Testis (tissue), 3 donors: ENCODE measurements around the gene HSPA12A. TPM values are rescaled to one million over a fixed set of nuclear protein-coding genes. Genes with fewer than 3 reads are reported as not detected.

Source experiments
- DNase-seq: peaks from one replicate; pipeline ENCODE4 v3.0.0-alpha.2; 2019
- H3K27ac ChIP-seq, 2 donors: fragments of 200-600 bp; sonication (generic); one replicate each; pipeline ENCODE4 v1.5.1; 2019
- H3K27me3 ChIP-seq: fragments of 200-600 bp; sonication (generic); one replicate; pipeline ENCODE4 v1.5.1; 2019
- H3K36me3 ChIP-seq: fragments of 200-600 bp; sonication (generic); one replicate; pipeline ENCODE4 v1.5.1; 2017; ENCODE audit warnings: low read depth; ENCODE audit errors: missing control alignments
- H3K4me1 ChIP-seq: fragments of 200-600 bp; sonication (generic); one replicate; pipeline ENCODE4 v1.5.1; 2019
- H3K4me3 ChIP-seq, 2 donors: fragments of 200-600 bp; sonication (generic); one replicate each; pipeline ENCODE4 v1.5.1; 2017 to 2019
- H3K9me3 ChIP-seq: fragments of 200-600 bp; sonication (generic); one replicate; pipeline ENCODE4 v1.5.1; 2017
- POLR2A ChIP-seq: fragments of 450-650 bp; IDR thresholded peaks from one replicate; pipeline ENCODE4 v1.6.1; 2017; ENCODE audit warnings: antibody characterized with exemption, mild to moderate bottlenecking, moderate library complexity
- WGBS, 2 donors: methylation state at CpG; one replicate each; pipeline ENCODE4 v1.1.5; 2018; 5-methylcytosine and 5-hydroxymethylcytosine counted together
- intact Hi-C: fragments of 100-400 bp; cut with DNase I; formaldehyde crosslinking; loops from one replicate; pipeline ENCODE4 v1.15.1; 2023; ENCODE audit warnings: low total_unique reads
- polyA plus RNA-seq: library from polyadenylated mRNA; stranded (reverse); fragments of 350-450 nt; fragmentation: Illumina TruSeq; extraction: RNeasy Lipid Tissue Mini Kit (QIAGEN cat#74804); gene quantifications from one replicate; pipeline ENCODE4 v1.2.3, GENCODE V29; 2014; ENCODE audit warnings: low read depth, low replicate concordance; ENCODE audit not compliant: insufficient read depth
- total RNA-seq, 2 donors: library from RNA; depleted of rRNA; stranded (reverse); fragments of >200 nt; gene quantifications; one replicate each; pipeline ENCODE4 v1.2.3, GENCODE V29; 2016
- TF ChIP-seq, protein P1 (sequence below), 3 experiments: fragments of 450-650 bp in 2 of 3; fragments of 200-600 bp in 1 of 3; sonication (generic) in 1 of 3; IDR thresholded peaks; one replicate each; pipeline ENCODE4 v1.5.1; 2016 to 2019; ENCODE audit warnings: antibody characterized with exemption in 3 of 3, mild to moderate bottlenecking in 2 of 3, moderate library complexity in 1 of 3

HSPA12A gene
- total and polyA plus RNA-seq, 3 donors from 2014 or later, result 20.9 to 34.6 (median 28.4) TPM

- H3K27me3 ChIP-seq, result no peaks in the 10 kb centered on the region
- H3K27ac ChIP-seq, result no peak overlapping the region
- H3K9me3 ChIP-seq, result no peaks in the 10 kb centered on the region
- DNase-seq, result no peak
- intact Hi-C loops, result no loop called here
- H3K4me3 ChIP-seq, result no peak overlapping the region
- TF ChIP-seq POLR2A, result no peak
- TF ChIP-seq, protein P1, sequence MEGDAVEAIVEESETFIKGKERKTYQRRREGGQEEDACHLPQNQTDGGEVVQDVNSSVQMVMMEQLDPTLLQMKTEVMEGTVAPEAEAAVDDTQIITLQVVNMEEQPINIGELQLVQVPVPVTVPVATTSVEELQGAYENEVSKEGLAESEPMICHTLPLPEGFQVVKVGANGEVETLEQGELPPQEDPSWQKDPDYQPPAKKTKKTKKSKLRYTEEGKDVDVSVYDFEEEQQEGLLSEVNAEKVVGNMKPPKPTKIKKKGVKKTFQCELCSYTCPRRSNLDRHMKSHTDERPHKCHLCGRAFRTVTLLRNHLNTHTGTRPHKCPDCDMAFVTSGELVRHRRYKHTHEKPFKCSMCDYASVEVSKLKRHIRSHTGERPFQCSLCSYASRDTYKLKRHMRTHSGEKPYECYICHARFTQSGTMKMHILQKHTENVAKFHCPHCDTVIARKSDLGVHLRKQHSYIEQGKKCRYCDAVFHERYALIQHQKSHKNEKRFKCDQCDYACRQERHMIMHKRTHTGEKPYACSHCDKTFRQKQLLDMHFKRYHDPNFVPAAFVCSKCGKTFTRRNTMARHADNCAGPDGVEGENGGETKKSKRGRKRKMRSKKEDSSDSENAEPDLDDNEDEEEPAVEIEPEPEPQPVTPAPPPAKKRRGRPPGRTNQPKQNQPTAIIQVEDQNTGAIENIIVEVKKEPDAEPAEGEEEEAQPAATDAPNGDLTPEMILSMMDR (IDR thresholded peaks at IDR 0.05), result no peak
- no peaks in the 10 kb centered on the region for H3K36me3 ChIP-seq
- 90 to 94% methylated on average over 7 of the region's 7 CpGs for WGBS, 2 donors
- no peaks in the 10 kb centered on the region for H3K4me1 ChIP-seq
Observed at GRCh38 chr10:116625845-116626244, 116.5 kb downstream of the HSPA12A start.

GRCh38 chr10:116621934-116622655, 120.3 kb downstream of the HSPA12A start:
- Histone ChIP-seq H3K9me3 (no peaks in the 10 kb centered on the region), H3K4me3 (no peak overlapping the region), H3K4me1 (no peaks in the 10 kb centered on the region), H3K27me3 (no peaks in the 10 kb centered on the region), H3K27ac (no peak overlapping the region), H3K36me3 (no peaks in the 10 kb centered on the region)
- intact Hi-C loops, result no loop called here
- no peak for DNase-seq
- 89 to 91% methylated on average over 11 of the region's 11 CpGs for WGBS, 2 donors
- TF ChIP-seq, protein P1 (IDR thresholded peaks at IDR 0.05), result no peak
- TF ChIP-seq POLR2A, result no peak

DNA sequence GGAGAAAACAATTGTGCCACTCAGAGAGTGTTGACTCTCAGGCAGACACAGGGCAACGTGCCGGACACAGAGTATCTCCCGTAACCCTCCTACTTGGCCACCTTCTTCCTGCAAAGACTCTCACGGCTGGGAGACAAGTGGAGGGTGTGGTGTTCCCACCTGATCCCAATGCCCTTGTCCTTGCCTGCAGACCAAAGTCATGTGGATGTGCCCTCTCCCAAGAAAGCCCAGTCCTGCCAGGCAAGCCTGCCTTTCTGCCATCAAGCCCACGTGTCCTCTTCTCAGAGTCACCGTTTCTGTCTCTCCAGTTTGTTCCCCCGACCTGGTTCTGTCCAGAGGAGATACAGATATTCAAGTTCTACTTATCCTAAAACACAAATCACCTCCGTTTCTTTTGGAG, 120.9 kb downstream of the HSPA12A start:
- Histone ChIP-seq H3K4me3 (no peak overlapping the region), H3K27me3 (no peaks in the 10 kb centered on the region), H3K27ac (no peak overlapping the region), H3K4me1 (no peaks in the 10 kb centered on the region), H3K36me3 (no peaks in the 10 kb centered on the region), H3K9me3 (no peaks in the 10 kb centered on the region)
- no peak for DNase-seq
- TF ChIP-seq, protein P1 (IDR thresholded peaks at IDR 0.05), result no peak
- TF ChIP-seq POLR2A, result no peak
- 88 to 93% methylated on average over 7 to 8 of the region's 8 CpGs for WGBS, 2 donors
- intact Hi-C loops, result no loop called here

Other genes with a start within 250 kb of the HSPA12A start
- gene PNLIP, start 196.6 kb downstream of the HSPA12A start, total RNA-seq, result under 1 TPM in 1 of 2 donors, not detected in 1; 0.74 TPM
- gene PNLIP, start 196.6 kb downstream of the HSPA12A start, polyA plus RNA-seq, result not detected
- not detected for gene PNLIPRP1, start 151.6 kb downstream of the HSPA12A start, total RNA-seq
- gene PNLIPRP1, start 151.6 kb downstream of the HSPA12A start, polyA plus RNA-seq, result 0.33 TPM
- under 1 TPM in 1 of 2 donors, not detected in 1; 0.31 TPM for gene PNLIPRP2, start 121.6 kb downstream of the HSPA12A start, total RNA-seq
- gene PNLIPRP2, start 121.6 kb downstream of the HSPA12A start, polyA plus RNA-seq, result 0.61 TPM
- gene ENO4, start 106.9 kb upstream of the HSPA12A start, total RNA-seq, result 1 to 10 TPM; 1.8 to 5.6 TPM
- gene ENO4, start 106.9 kb upstream of the HSPA12A start, polyA plus RNA-seq, result 9.8 TPM